Stimulated activated CD4-positive, alpha-beta T cell treated with anti-CD3 and anti-CD28 coated beads, TNF-alpha, amount 100 ng/mL, for 1 hour (primary cell): ENCODE measurements around the gene SOCS6.

Experiments
- DNase-seq, 3 donors: peaks; one replicate each; pipeline ENCODE4 v3.0.0-alpha.2; 2020; ENCODE audit warnings: low read depth in 3 of 3, low spot score in 1 of 3

The SOCS6 gene

GRCh38 chr18:70289351-70290312, 787 bp downstream of the SOCS6 start:
- DNase-seq: no peak

GRCh38 chr18:70290482-70291294, 1.8 kb downstream of the SOCS6 start:
- DNase-seq: no peak

GRCh38 chr18:70291295-70291574, 2.4 kb downstream of the SOCS6 start:
- DNase-seq: no peak

- DNase-seq: no peak
These were observed 3.8 kb downstream of the SOCS6 start for GRCh38 chr18:70292628-70293027.

- no peak for DNase-seq
These were observed 4.3 kb downstream of the SOCS6 start for GRCh38 chr18:70293166-70293565.

- no peak for DNase-seq
These were observed 5.8 kb downstream of the SOCS6 start for GRCh38 chr18:70294471-70295191.

- DNase-seq: no peak
These were observed 6.6 kb downstream of the SOCS6 start for GRCh38 chr18:70295192-70296188.

GRCh38 chr18:70296289-70296688, 7.4 kb downstream of the SOCS6 start:
- DNase-seq: no peak

GRCh38 chr18:70296781-70297180, 7.9 kb downstream of the SOCS6 start:
- DNase-seq: no peak

GRCh38 chr18:70299393-70299792, 10.5 kb downstream of the SOCS6 start:
- no peak for DNase-seq

GRCh38 chr18:70301667-70302066, 12.8 kb downstream of the SOCS6 start:
- no peak for DNase-seq

- no peak for DNase-seq
These were observed 19.9 kb downstream of the SOCS6 start for GRCh38 chr18:70308555-70309294.

GRCh38 chr18:70310560-70311320, 21.9 kb downstream of the SOCS6 start:
- DNase-seq: no peak

GRCh38 chr18:70311726-70312125, 22.9 kb downstream of the SOCS6 start:
- DNase-seq: no peak

- DNase-seq: no peak
These were observed 24.8 kb downstream of the SOCS6 start for GRCh38 chr18:70313640-70314039.

- DNase-seq: no peak
These were observed 25.4 kb downstream of the SOCS6 start for GRCh38 chr18:70314151-70314782.

GRCh38 chr18:70319187-70319586, 30.3 kb downstream of the SOCS6 start:
- DNase-seq: no peak

GRCh38 chr18:70321616-70322015, 32.8 kb downstream of the SOCS6 start:
- DNase-seq: no peak

- DNase-seq: no peak
These were observed 33.5 kb downstream of the SOCS6 start for GRCh38 chr18:70322385-70322784.
